H1 (cell line): Measurements from ENCODE around the gene TNIK. TPM values are rescaled to one million over a fixed set of nuclear protein-coding genes. Genes with fewer than 3 reads are reported as not detected.

Experiments
- CTCF ChIA-PET: fragments of 300-600 bp; sonication (Branson Sonifier 250); formaldehyde crosslinking; loops from one replicate; lab custom pipeline; 2021; ENCODE audit not compliant: partially characterized antibody; lab: Charles Lee
- POLR2A ChIA-PET: fragments of 300-600 bp; sonication (Branson Sonifier 250); formaldehyde crosslinking; loops from one replicate; lab custom pipeline; 2021; ENCODE audit warnings: inconsistent platforms; ENCODE audit not compliant: partially characterized antibody; lab: Charles Lee
- DNase-seq, 2 experiments: peaks; one replicate each; pipeline versions ENCODE4 v3.0.0 to v3.0.0-alpha.2; 2010 to 2022; ENCODE audit warnings: low spot score in 2 of 2, low read depth in 1 of 2, mixed read lengths in 1 of 2
- FAIRE-seq: peaks from 2 replicates; lab custom pipeline; 2011; peaks lifted over from hg19 to GRCh38; lab: Jason Lieb, UNC
- H2AFZ ChIP-seq: 2 replicates; pipeline ENCODE4 v1.8.1; 2012; ENCODE audit warnings: low read length, inconsistent platforms
- H2AK5ac ChIP-seq: 2 replicates; pipeline ENCODE4 v1.6.1; 2013; ENCODE audit warnings: low read depth, low read length
- H2BK120ac ChIP-seq: replicated peaks from 2 replicates; pipeline ENCODE3; 2013; ENCODE audit warnings: low read depth, low read length, inconsistent platforms
- H2BK12ac ChIP-seq: 2 replicates; pipeline ENCODE4 v1.6.1; 2013; ENCODE audit warnings: low read depth, low read length
- H2BK15ac ChIP-seq: 2 replicates; pipeline ENCODE4 v1.6.1; 2013; ENCODE audit warnings: low read length
- H2BK20ac ChIP-seq: 2 replicates; pipeline ENCODE4 v1.6.1; 2013; ENCODE audit warnings: low read length
- H2BK5ac ChIP-seq: 2 replicates; pipeline ENCODE4 v1.6.1; 2013; ENCODE audit warnings: low read depth, low read length
- H3K14ac ChIP-seq: 2 replicates; pipeline ENCODE4 v1.6.1; 2013; ENCODE audit warnings: inconsistent platforms; ENCODE audit not compliant: insufficient read length
- H3K18ac ChIP-seq: 2 replicates; pipeline ENCODE4 v1.6.1; 2013; ENCODE audit warnings: low read length; ENCODE audit errors: extremely low read depth
- H3K23ac ChIP-seq: 2 replicates; pipeline ENCODE4 v1.6.1; 2013; ENCODE audit warnings: inconsistent platforms; ENCODE audit not compliant: insufficient read length
- H3K23me2 ChIP-seq: 2 replicates; pipeline ENCODE4 v1.6.1; 2013; ENCODE audit warnings: low read depth, low read length
- H3K27ac ChIP-seq: 2 replicates; pipeline ENCODE4 v1.6.1; 2011; ENCODE audit warnings: low read depth, low read length, inconsistent platforms
- H3K27me3 ChIP-seq, 4 experiments: replicated peaks in 1 of 4; 1 replicate in 1 of 4; 2 replicates in 3 of 4; pipeline versions ENCODE4 v1.6.1 to v1.8.1; 2011 to 2013; ENCODE audit warnings: low read length in 3 of 4, mild to moderate bottlenecking in 3 of 4, inconsistent platforms in 2 of 4, mixed read lengths in 2 of 4, moderate library complexity in 1 of 4; ENCODE audit not compliant: control insufficient read depth in 3 of 4, insufficient read depth in 3 of 4; ENCODE audit errors: extremely low read depth in 1 of 4
- H3K36me3 ChIP-seq, 4 experiments: 2 replicates each; pipeline versions ENCODE4 v1.6.1 to v1.8.1; 2011 to 2013; ENCODE audit warnings: mild to moderate bottlenecking in 4 of 4, low read length in 3 of 4, moderate library complexity in 2 of 4, control low read depth in 1 of 4, inconsistent platforms in 1 of 4; ENCODE audit not compliant: insufficient read depth in 4 of 4, control insufficient read depth in 2 of 4
- H3K4ac ChIP-seq: replicated peaks from 2 replicates; pipeline ENCODE3; 2013; ENCODE audit warnings: low read length, low read depth, mixed read lengths, inconsistent platforms; ENCODE audit not compliant: insufficient read length
- H3K4me1 ChIP-seq, 4 experiments: replicated peaks in 1 of 4; 1 replicate in 1 of 4; 2 replicates in 3 of 4; pipeline versions ENCODE4 v1.6.1 to v1.8.1; 2011 to 2013; ENCODE audit warnings: low read length in 3 of 4, inconsistent platforms in 2 of 4, mixed read lengths in 1 of 4; ENCODE audit not compliant: insufficient read depth in 4 of 4, control insufficient read depth in 3 of 4
- H3K4me2 ChIP-seq, 2 experiments: 2 replicates each; pipeline versions ENCODE4 v1.6.1 to v1.8.1; 2011 to 2013; ENCODE audit warnings: low read depth in 2 of 2, low read length in 2 of 2, control low read depth in 1 of 2, inconsistent platforms in 1 of 2, mild to moderate bottlenecking in 1 of 2; ENCODE audit not compliant: insufficient read depth in 1 of 2
- H3K4me3 ChIP-seq, 4 experiments: fragments of 200-600, 300-600 bp in 1 of 4; sonication (generic), shearing (Covaris generic), sonication (Bioruptor Twin) in 1 of 4; 2 replicates each; pipeline versions ENCODE4 v1.5.1 to v1.8.1; 2011 to 2016; ENCODE audit warnings: low read length in 4 of 4, low read depth in 3 of 4, control low read depth in 2 of 4, inconsistent platforms in 2 of 4, mild to moderate bottlenecking in 2 of 4, mixed read lengths in 1 of 4, moderate library complexity in 1 of 4; ENCODE audit not compliant: insufficient read depth in 2 of 4; ENCODE audit errors: extremely low read depth in 1 of 4
- H3K56ac ChIP-seq: replicated peaks from 2 replicates; pipeline ENCODE3; 2013; ENCODE audit warnings: low read depth, mild to moderate bottlenecking, mixed read lengths, low read length, inconsistent platforms; ENCODE audit not compliant: insufficient read length
- H3K79me1 ChIP-seq: 2 replicates; pipeline ENCODE4 v1.6.1; 2013; ENCODE audit warnings: low read depth, low read length, control low read depth
- H3K79me2 ChIP-seq, 2 experiments: 2 replicates each; pipeline versions ENCODE4 v1.6.1 to v1.8.1; 2012 to 2013; ENCODE audit warnings: low read length in 2 of 2, mild to moderate bottlenecking in 2 of 2, inconsistent platforms in 1 of 2; ENCODE audit not compliant: insufficient read depth in 2 of 2, control insufficient read depth in 1 of 2
- H3K9ac ChIP-seq, 4 experiments: replicated peaks in 1 of 4; 1 replicate in 1 of 4; 2 replicates in 3 of 4; pipeline versions ENCODE4 v1.6.1 to v1.8.1; 2011 to 2013; ENCODE audit warnings: low read depth in 3 of 4, low read length in 3 of 4, control low read depth in 2 of 4, mild to moderate bottlenecking in 2 of 4, moderate library complexity in 2 of 4, inconsistent platforms in 1 of 4; ENCODE audit errors: extremely low read depth in 1 of 4
- H3K9me3 ChIP-seq, 2 experiments: 2 replicates each; pipeline versions ENCODE4 v1.6.1 to v1.8.1; 2012 to 2013; ENCODE audit warnings: mild to moderate bottlenecking in 2 of 2, moderate library complexity in 2 of 2, control low read depth in 1 of 2, inconsistent platforms in 1 of 2, low read depth in 1 of 2, low read length in 1 of 2, mixed read lengths in 1 of 2; ENCODE audit not compliant: insufficient read depth in 2 of 2
- H4K20me1 ChIP-seq, 2 experiments: replicated peaks in 1 of 2; 2 replicates each; pipeline versions ENCODE3 to v1.8.1; 2011 to 2013; ENCODE audit warnings: inconsistent platforms in 2 of 2, low read length in 2 of 2, mild to moderate bottlenecking in 1 of 2; ENCODE audit not compliant: insufficient read depth in 2 of 2, control insufficient read depth in 1 of 2
- H4K5ac ChIP-seq: 2 replicates; pipeline ENCODE4 v1.6.1; 2013; ENCODE audit warnings: low read length, low read depth, mixed read lengths, inconsistent platforms; ENCODE audit not compliant: insufficient read length
- H4K8ac ChIP-seq: 2 replicates; pipeline ENCODE4 v1.8.0; 2013; ENCODE audit warnings: mild to moderate bottlenecking, moderate library complexity, low read length, inconsistent platforms; ENCODE audit not compliant: insufficient read depth; ENCODE audit errors: extremely low read depth
- H4K91ac ChIP-seq: replicated peaks from 2 replicates; pipeline ENCODE3; 2013; ENCODE audit warnings: low read length, mixed read lengths, inconsistent platforms; ENCODE audit not compliant: insufficient read length
- BACH1 ChIP-seq: IDR thresholded peaks from 2 replicates; pipeline ENCODE4 v1.6.1; 2012; ENCODE audit warnings: low read length, improper control_type of control experiment
- EZH2 ChIP-seq: fragments of 200-600 bp; sonication (generic); IDR thresholded peaks from 2 replicates; pipeline ENCODE4 v1.7.1; 2012; ENCODE audit warnings: low read depth, mild to moderate bottlenecking, moderate library complexity, low read length, inconsistent platforms; ENCODE audit not compliant: severe bottlenecking
- JUND ChIP-seq: IDR thresholded peaks from 2 replicates; pipeline ENCODE4 v1.6.1; 2011; ENCODE audit warnings: mild to moderate bottlenecking, improper control_type of control experiment, low read length
- KDM4A ChIP-seq: IDR thresholded peaks from one replicate; pipeline ENCODE4 v1.7.1; 2012; ENCODE audit warnings: low read depth, mild to moderate bottlenecking, moderate library complexity, low read length, inconsistent platforms; ENCODE audit not compliant: severe bottlenecking
- POLR2A ChIP-seq, 2 experiments: IDR thresholded peaks; 1 replicate in 1 of 2; 2 replicates in 1 of 2; pipeline ENCODE4 v1.6.1; 2011; ENCODE audit warnings: low read depth in 2 of 2, low read length in 2 of 2, mild to moderate bottlenecking in 2 of 2; ENCODE audit errors: control extremely low read depth in 1 of 2
- RAD21 ChIP-seq, 2 experiments: IDR thresholded peaks in 1 of 2; conservative IDR thresholded peaks in 1 of 2; 2 replicates each; pipeline ENCODE4 v1.6.1; 2011; ENCODE audit warnings: low read depth in 2 of 2, low read length in 2 of 2, improper control_type of control experiment in 1 of 2, inconsistent platforms in 1 of 2, mild to moderate bottlenecking in 1 of 2, moderate library complexity in 1 of 2
- RXRA ChIP-seq: IDR thresholded peaks from 2 replicates; pipeline ENCODE4 v1.6.1; 2011; ENCODE audit warnings: low read depth, mild to moderate bottlenecking, low read length, moderate library complexity; ENCODE audit not compliant: insufficient read depth
- SIRT6 ChIP-seq: IDR thresholded peaks from one replicate; pipeline ENCODE4 v1.7.1; 2012; ENCODE audit warnings: low read length, inconsistent platforms
- SIX5 ChIP-seq: IDR thresholded peaks from 2 replicates; pipeline ENCODE4 v1.6.1; 2011; ENCODE audit warnings: mild to moderate bottlenecking, low read depth, low read length
- SP2 ChIP-seq: IDR thresholded peaks from 2 replicates; pipeline ENCODE4 v1.6.1; 2012; ENCODE audit warnings: mild to moderate bottlenecking, low read length, inconsistent platforms
- TEAD4 ChIP-seq: IDR thresholded peaks from 2 replicates; pipeline ENCODE4 v1.6.1; 2012; ENCODE audit warnings: low read depth, low read length, inconsistent platforms, mixed read lengths
- YY1 ChIP-seq: IDR thresholded peaks from 2 replicates; pipeline ENCODE4 v1.6.1; 2011; ENCODE audit warnings: low read depth, mild to moderate bottlenecking, low read length
- ZNF274 ChIP-seq: IDR thresholded peaks from 2 replicates; pipeline ENCODE4 v1.7.0; 2012; ENCODE audit warnings: low read length, borderline replicate concordance; ENCODE audit errors: extremely low read depth
- WGBS, 2 experiments: shearing (Covaris generic) in 1 of 2; methylation state at CpG; one replicate each; pipeline versions ENCODE4 v1.1.6 to v1.1.7; 2013 to 2015; ENCODE audit warnings: low lambda C conversion rate in 2 of 2, mixed read lengths in 2 of 2, inconsistent platforms in 1 of 2, low coverage in 1 of 2, missing lambda C conversion rate in 1 of 2; ENCODE audit not compliant: insufficient replicate concordance in 2 of 2, insufficient coverage in 1 of 2, insufficient read length in 1 of 2; ENCODE audit errors: extremely low coverage in 1 of 2, missing lambda C conversion rate in 1 of 2; 5-methylcytosine and 5-hydroxymethylcytosine counted together
- polyA plus RNA-seq, 7 experiments: library from polyadenylated mRNA; depleted of rRNA in 3 of 7; stranded (reverse) in 5 of 7; unstranded in 2 of 7; fragments of >200 nt in 5 of 7; fragments of 200-250 nt in 2 of 7; gene quantifications; 1 replicate in 5 of 7; 2 replicates in 1 of 7; 4 replicates in 1 of 7; pipeline versions ENCODE4 v1.2.1 to v1.2.3, GENCODE V29; 2011 to 2013; ENCODE audit warnings: missing spikeins in 2 of 7, mixed read lengths in 2 of 7
- total RNA-seq: library from RNA; stranded (reverse); fragmentation: NEBNext Ultra II Directional; extraction: Animal tissue kit (Norgen Biotek cat#: 25700); gene quantifications from 2 replicates; pipeline ENCODE4 v1.2.1, GENCODE V29; 2021
- TF ChIP-seq, protein P1 (sequence below): IDR thresholded peaks from 2 replicates; pipeline ENCODE4 v1.6.1; 2011; ENCODE audit warnings: low read depth, mild to moderate bottlenecking, low read length; ENCODE audit not compliant: insufficient read depth

TNIK gene
- total and polyA plus RNA-seq, 2 of the 8 experiments (the other 6 are each of a cell fraction or from before 2014, with no cell fraction given) = 7.4 to 42.0 TPM

DNA sequence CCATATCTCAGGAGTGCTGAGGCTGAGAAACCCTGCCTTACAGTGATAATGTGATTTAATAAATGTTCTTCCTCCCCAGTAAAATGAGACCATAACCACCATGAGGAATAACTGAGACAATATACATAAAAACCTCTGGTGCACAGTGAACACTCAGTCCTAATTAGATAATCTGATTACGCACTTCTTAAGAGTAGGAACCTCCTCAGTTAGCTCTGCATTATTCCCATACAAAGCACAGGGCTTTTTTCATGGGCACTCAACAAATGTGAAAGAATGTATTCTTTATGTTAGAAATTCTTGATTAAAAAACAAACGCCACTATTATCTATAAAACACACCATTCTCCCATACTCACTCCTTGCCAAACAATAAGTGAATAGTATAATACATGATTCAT is 97.0 kb downstream of the TNIK start:
- no peak for TF ChIP-seq BACH1
- TF ChIP-seq SIRT6 = no peak
- no peak for TF ChIP-seq TEAD4
- TF ChIP-seq KDM4A = no peak
- TF ChIP-seq ZNF274 = no peak
- no peak for TF ChIP-seq RXRA
- TF ChIP-seq, protein P1, sequence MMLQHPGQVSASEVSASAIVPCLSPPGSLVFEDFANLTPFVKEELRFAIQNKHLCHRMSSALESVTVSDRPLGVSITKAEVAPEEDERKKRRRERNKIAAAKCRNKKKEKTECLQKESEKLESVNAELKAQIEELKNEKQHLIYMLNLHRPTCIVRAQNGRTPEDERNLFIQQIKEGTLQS = no peak
- TF ChIP-seq POLR2A (IDR thresholded peaks at IDR 0.05; ENCODE audit: control extremely low read depth in 1 of 2, low read depth in 2 of 2, low read length in 2 of 2) = no peak
- no peak for TF ChIP-seq EZH2
- no peak for TF ChIP-seq YY1
- TF ChIP-seq SIX5 = no peak
- TF ChIP-seq RAD21 (IDR thresholded peaks at IDR 0.05 in 1 of 2, conservative IDR thresholded peaks at IDR 0.05 in 1 of 2; ENCODE audit: low read depth in 2 of 2, low read length in 2 of 2) = no peak
- no peak for TF ChIP-seq SP2
- no peak for TF ChIP-seq JUND
- TF ChIP-seq, all 59 proteins: peak for 0
- Histone ChIP-seq H3K36me3 (no peaks in the 10 kb centered on the region), H4K20me1 (no peaks in the 10 kb centered on the region), H4K91ac (no peak overlapping the region), H3K27me3 (no peaks in the 10 kb centered on the region), H3K4me2 (no peak overlapping the region), H3K27ac (no peak overlapping the region), H3K4ac (no peak overlapping the region), H2AK5ac (no peak overlapping the region), H2BK12ac (no peak overlapping the region), H2BK5ac (no peak overlapping the region), H4K5ac (no peak overlapping the region), H3K9me3 (no peaks in the 10 kb centered on the region), H3K14ac (no peak overlapping the region), H2BK20ac (no peak overlapping the region), H2BK15ac (no peak overlapping the region), H3K18ac (no peak overlapping the region), H4K8ac (no peak overlapping the region), H3K79me2 (peaks cover 0 to 14% of the 10 kb centered on the region in 2 experiments; a peak in 2 of 4 replicates), H3K9ac (no peak overlapping the region), H3K4me3 (no peak overlapping the region), H3K4me1 (no peaks in the 10 kb centered on the region), H3K79me1 (no peaks in the 10 kb centered on the region), H3K56ac (no peak overlapping the region), H3K23me2 (no peaks in the 10 kb centered on the region), H2AFZ (no peak overlapping the region), H3K23ac (no peak overlapping the region), H2BK120ac (no peak overlapping the region)
- 92 to 100% methylated on average over 1 to 2 of the region's 2 CpGs for WGBS, 2 experiments
- CTCF ChIA-PET = interaction anchor here (1.0 kb wide), 1 partner anchor 9 kb away, joined by 3 read pairs; no protein-coding TSS in a partner anchor
- no peak for FAIRE-seq
- DNase-seq = no peak
- POLR2A ChIA-PET = no interaction called here
